ENCODE data around the gene FNBP1L.

Gene FNBP1L

GRCh38 chr1:93599479-93599878 is 151.6 kb downstream of the FNBP1L start:
- no peak overlapping the region for H3K4me3 ChIP-seq
- no peak overlapping the region for H3K27ac ChIP-seq

GRCh38 chr1:93600663-93601062 is 152.7 kb downstream of the FNBP1L start:
- Histone ChIP-seq H3K4me3 (no peak overlapping the region), H3K27ac (no peak overlapping the region)

- no peak overlapping the region for H3K4me3 ChIP-seq
- no peak overlapping the region for H3K27ac ChIP-seq
Measured at GRCh38 chr1:93601686-93602085, 153.8 kb downstream of the FNBP1L start.

- Histone ChIP-seq H3K27ac (no peak overlapping the region), H3K4me3 (no peak overlapping the region)
Measured at GRCh38 chr1:93602101-93602500, 154.2 kb downstream of the FNBP1L start.

GRCh38 chr1:93603106-93603505 is 155.2 kb downstream of the FNBP1L start:
- no peak overlapping the region for H3K27ac ChIP-seq
- H3K4me3 ChIP-seq: no peak overlapping the region

GRCh38 chr1:93603601-93604000 is 155.7 kb downstream of the FNBP1L start:
- Histone ChIP-seq H3K27ac (no peak overlapping the region), H3K4me3 (no peak overlapping the region)
